DOHH2 (cell line): ENCODE measurements around the gene ADAMTS12.

Experiments used
- H3F3A ChIP-seq: fragments of 200-600 bp; sonication (generic), shearing (Covaris generic); 2 replicates; pipeline ENCODE4 v1.6.0; 2016; ENCODE audit warnings: antibody characterized with exemption, mild to moderate bottlenecking; ENCODE audit not compliant: control insufficient read depth, insufficient read depth
- H3K27ac ChIP-seq: fragments of 200-600 bp; sonication (generic); 2 replicates; pipeline ENCODE4 v1.5.1; 2014; ENCODE audit warnings: low read depth, mild to moderate bottlenecking, low read length, moderate library complexity
- H3K27me3 ChIP-seq: fragments of 200-600 bp; sonication (generic); 2 replicates; pipeline ENCODE4 v1.6.1; 2014; ENCODE audit warnings: mild to moderate bottlenecking, low read length, mixed read lengths; ENCODE audit not compliant: control insufficient read depth
- H3K36me3 ChIP-seq: fragments of 200-600 bp; sonication (generic); 2 replicates; pipeline ENCODE4 v1.6.1; 2014; ENCODE audit warnings: mild to moderate bottlenecking, low read length, moderate library complexity, mixed read lengths; ENCODE audit not compliant: control insufficient read depth
- H3K4me1 ChIP-seq: fragments of 200-600 bp; sonication (generic); 2 replicates; pipeline ENCODE4 v1.6.1; 2014; ENCODE audit warnings: mild to moderate bottlenecking, low read length, mixed read lengths; ENCODE audit not compliant: control insufficient read depth
- H3K4me2 ChIP-seq: fragments of 200-600 bp; sonication (generic); 2 replicates; pipeline ENCODE4 v1.6.0; 2014; ENCODE audit warnings: mild to moderate bottlenecking, low read length, moderate library complexity
- H3K4me3 ChIP-seq: fragments of 200-600 bp; sonication (generic); 2 replicates; pipeline ENCODE4 v1.5.1; 2014; ENCODE audit warnings: mild to moderate bottlenecking, low read length, mixed read lengths
- H3K79me2 ChIP-seq: fragments of 200-600 bp; sonication (generic); 2 replicates; pipeline ENCODE4 v1.6.1; 2014; ENCODE audit warnings: mild to moderate bottlenecking, low read length, mixed read lengths; ENCODE audit not compliant: control insufficient read depth
- H3K9me2 ChIP-seq: fragments of 200-600 bp; sonication (generic); replicated peaks from 2 replicates; pipeline ENCODE4 v1.6.1; 2014; ENCODE audit warnings: mild to moderate bottlenecking, low read length, mixed read lengths; ENCODE audit not compliant: control insufficient read depth
- H3K9me3 ChIP-seq: fragments of 200-600 bp; sonication (generic); 2 replicates; pipeline ENCODE4 v1.6.1; 2014; ENCODE audit warnings: antibody characterized with exemption, low read length, mixed read lengths; ENCODE audit not compliant: control insufficient read depth, insufficient read depth
- H4K20me1 ChIP-seq: fragments of 200-600 bp; sonication (generic); 2 replicates; pipeline ENCODE4 v1.6.0; 2014; ENCODE audit warnings: low read depth, mild to moderate bottlenecking, antibody characterized with exemption, low read length, moderate library complexity; ENCODE audit not compliant: control insufficient read depth, insufficient read depth
- CTCF ChIP-seq: fragments of 200-600 bp; sonication (generic); IDR thresholded peaks from one replicate; pipeline ENCODE4 v1.5.1; 2014; ENCODE audit warnings: antibody characterized with exemption, mild to moderate bottlenecking, low read depth, low read length; ENCODE audit not compliant: poor library complexity, severe bottlenecking
- EZH2phosphoT487 ChIP-seq: fragments of 200-600 bp; sonication (generic); IDR thresholded peaks from 2 replicates; pipeline ENCODE4 v1.6.1; 2017; ENCODE audit warnings: borderline replicate concordance, mild to moderate bottlenecking, antibody characterized with exemption, low read length, moderate library complexity, mixed read lengths

The ADAMTS12 gene

GRCh38 chr5:33488558-33489355, 403.0 kb downstream of the ADAMTS12 start:
- H3K9me3 ChIP-seq = peaks cover 2% of the 10 kb centered on the region; the same call in 1 of the 2 replicates
- H3K79me2 ChIP-seq = no peaks in the 10 kb centered on the region
- H3K4me2 ChIP-seq = no peak overlapping the region
- H3K36me3 ChIP-seq = no peaks in the 10 kb centered on the region
- H3K9me2 ChIP-seq = no peaks in the 10 kb centered on the region
- no peaks in the 10 kb centered on the region for H3F3A ChIP-seq
- no peaks in the 10 kb centered on the region for H4K20me1 ChIP-seq
- no peak overlapping the region for H3K4me3 ChIP-seq
- TF ChIP-seq EZH2phosphoT487 (no peak), CTCF (no peak)
- H3K27ac ChIP-seq = no peak overlapping the region
- no peaks in the 10 kb centered on the region for H3K27me3 ChIP-seq
- no peaks in the 10 kb centered on the region for H3K4me1 ChIP-seq

- Histone ChIP-seq H3F3A (no peaks in the 10 kb centered on the region), H3K4me3 (no peak overlapping the region), H3K4me2 (no peak overlapping the region), H3K27me3 (no peaks in the 10 kb centered on the region), H3K36me3 (no peaks in the 10 kb centered on the region), H3K79me2 (no peaks in the 10 kb centered on the region), H4K20me1 (no peaks in the 10 kb centered on the region), H3K9me2 (no peaks in the 10 kb centered on the region), H3K9me3 (peaks cover 2% of the 10 kb centered on the region; the same call in 1 of the 2 replicates), H3K27ac (no peak overlapping the region), H3K4me1 (no peaks in the 10 kb centered on the region)
- TF ChIP-seq EZH2phosphoT487 (no peak), CTCF (no peak)
Observed at GRCh38 chr5:33487236-33487635, 404.6 kb downstream of the ADAMTS12 start.

- no peak overlapping the region for H3K4me3 ChIP-seq
- H3F3A ChIP-seq = no peaks in the 10 kb centered on the region
- no peaks in the 10 kb centered on the region for H4K20me1 ChIP-seq
- no peaks in the 10 kb centered on the region for H3K9me2 ChIP-seq
- no peak overlapping the region for H3K4me2 ChIP-seq
- H3K79me2 ChIP-seq = no peaks in the 10 kb centered on the region
- no peaks in the 10 kb centered on the region for H3K36me3 ChIP-seq
- H3K4me1 ChIP-seq = no peaks in the 10 kb centered on the region
- H3K27ac ChIP-seq = no peak overlapping the region
- H3K27me3 ChIP-seq = no peaks in the 10 kb centered on the region
- no peak for TF ChIP-seq CTCF
- no peak for TF ChIP-seq EZH2phosphoT487
- no peaks in the 10 kb centered on the region for H3K9me3 ChIP-seq
Observed at GRCh38 chr5:33482335-33482734, 409.5 kb downstream of the ADAMTS12 start.
